ENCODE measurements around the gene ZNF862. TPM values are rescaled to one million over a fixed set of nuclear protein-coding genes. Genes with fewer than 3 reads are reported as not detected.
A peak's percentile ranks its signal among the peaks of the same experiment; 100 is the strongest.

ZNF862 gene
- 11.4 TPM for total RNA-seq

DNA sequence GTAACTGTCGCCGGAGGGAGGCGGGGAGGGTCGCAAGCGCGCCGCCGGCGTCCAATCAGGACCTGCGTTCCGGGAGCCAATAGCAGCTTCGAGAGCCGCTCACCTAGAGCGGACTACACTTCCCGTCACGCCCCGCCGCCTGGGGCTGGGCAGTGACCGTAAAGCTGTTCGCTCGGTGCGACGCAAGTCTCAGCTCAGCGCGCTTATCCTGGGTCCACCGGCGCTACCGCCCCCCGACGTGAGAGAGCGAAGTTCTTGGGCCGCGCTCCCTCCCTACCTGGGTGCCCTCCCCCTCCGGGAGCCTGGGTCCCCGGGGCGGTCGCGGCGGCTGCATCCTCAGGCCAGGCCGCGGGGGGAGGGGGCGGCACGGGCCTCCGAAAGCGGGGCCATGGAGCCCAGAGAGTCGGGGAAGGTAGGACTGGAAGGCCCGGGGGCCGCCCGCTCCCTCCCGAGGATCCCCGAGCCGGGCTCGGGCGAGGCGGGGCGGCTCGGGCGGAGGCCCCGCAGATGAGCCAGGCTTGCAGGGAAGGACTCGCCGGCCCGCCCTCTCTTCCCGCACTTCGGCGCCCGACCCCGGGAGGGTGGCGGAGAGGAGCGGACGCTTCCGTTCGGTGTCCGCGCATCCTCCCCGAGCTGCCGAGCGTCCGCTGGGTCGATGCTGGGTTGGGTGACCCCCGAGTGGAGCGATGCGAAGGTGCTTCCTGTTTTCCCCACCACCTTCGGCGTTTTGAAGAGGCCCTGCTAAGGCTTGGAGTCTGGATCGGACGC is at the start of gene ZNF862:
Gene ZNF862, plus strand, starts transcription at position 152 of the 768 bp plus-strand sequence. Its CDS starts 237 bp downstream, at position 389.
- DNase-seq: peak; percentile 98

DNA sequence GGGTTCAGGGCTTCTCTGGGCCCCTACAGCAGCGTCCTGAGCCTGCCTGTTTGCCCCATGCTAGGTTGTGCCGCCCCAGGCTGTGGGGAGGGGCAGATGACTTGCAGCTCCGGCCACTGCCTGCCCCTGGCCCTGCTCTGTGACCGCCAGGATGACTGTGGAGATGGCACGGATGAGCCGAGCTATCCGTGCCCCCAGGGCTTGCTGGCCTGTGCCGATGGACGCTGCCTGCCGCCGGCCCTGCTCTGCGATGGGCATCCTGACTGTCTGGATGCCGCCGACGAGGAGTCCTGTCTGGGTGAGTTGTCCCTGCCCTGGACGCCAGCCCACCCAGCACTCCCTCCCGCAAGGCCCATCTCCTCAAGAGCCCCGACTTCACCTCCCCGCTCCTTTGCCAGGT is 49.1 kb upstream of the ZNF862 start:
- DNase-seq: no peak

DNA sequence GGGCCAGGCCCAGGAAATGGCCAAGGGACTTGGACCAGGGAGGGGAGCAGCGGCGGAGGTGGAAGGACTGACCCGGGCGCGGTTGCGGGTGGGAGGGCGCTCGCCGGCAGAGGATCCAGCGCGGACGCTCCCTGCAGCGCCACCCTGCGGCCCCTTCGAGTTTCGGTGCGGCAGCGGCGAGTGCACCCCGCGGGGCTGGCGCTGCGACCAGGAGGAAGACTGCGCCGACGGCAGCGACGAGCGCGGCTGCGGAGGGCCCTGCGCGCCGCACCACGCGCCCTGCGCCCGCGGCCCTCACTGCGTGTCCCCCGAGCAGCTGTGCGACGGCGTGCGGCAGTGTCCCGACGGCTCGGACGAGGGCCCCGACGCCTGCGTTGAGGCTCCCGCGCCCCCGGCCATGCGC is 48.0 kb upstream of the ZNF862 start:
- no peak for DNase-seq

DNA sequence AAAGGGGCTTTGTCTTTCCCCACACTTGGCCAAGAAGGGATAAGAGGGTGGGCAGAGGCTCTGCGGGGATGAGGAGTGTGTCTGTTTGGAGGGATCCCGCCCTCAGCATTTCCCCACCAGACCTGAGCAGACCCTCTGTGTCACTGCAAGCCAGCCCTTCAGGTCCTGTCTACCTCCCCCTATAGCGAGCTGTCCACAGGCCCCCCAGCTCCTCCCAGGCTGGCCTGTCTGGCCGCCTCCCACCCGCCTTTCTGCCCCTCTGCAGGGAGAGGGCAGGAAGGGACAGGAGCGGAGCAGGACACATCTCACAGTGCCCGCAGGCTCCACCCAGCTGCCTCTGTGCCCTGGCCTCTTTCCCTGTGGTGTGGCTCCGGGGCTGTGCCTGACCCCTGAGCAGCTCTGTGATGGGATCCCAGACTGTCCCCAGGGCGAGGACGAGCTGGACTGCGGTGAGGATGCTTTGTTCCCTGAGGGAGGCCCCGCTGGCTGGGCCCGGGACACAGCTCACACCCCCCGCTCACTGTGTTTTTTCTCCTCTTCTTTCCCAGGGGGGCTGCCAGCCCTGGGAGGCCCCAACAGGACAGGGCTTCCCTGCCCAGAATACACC is 47.3 kb upstream of the ZNF862 start:
- no peak for DNase-seq

DNA sequence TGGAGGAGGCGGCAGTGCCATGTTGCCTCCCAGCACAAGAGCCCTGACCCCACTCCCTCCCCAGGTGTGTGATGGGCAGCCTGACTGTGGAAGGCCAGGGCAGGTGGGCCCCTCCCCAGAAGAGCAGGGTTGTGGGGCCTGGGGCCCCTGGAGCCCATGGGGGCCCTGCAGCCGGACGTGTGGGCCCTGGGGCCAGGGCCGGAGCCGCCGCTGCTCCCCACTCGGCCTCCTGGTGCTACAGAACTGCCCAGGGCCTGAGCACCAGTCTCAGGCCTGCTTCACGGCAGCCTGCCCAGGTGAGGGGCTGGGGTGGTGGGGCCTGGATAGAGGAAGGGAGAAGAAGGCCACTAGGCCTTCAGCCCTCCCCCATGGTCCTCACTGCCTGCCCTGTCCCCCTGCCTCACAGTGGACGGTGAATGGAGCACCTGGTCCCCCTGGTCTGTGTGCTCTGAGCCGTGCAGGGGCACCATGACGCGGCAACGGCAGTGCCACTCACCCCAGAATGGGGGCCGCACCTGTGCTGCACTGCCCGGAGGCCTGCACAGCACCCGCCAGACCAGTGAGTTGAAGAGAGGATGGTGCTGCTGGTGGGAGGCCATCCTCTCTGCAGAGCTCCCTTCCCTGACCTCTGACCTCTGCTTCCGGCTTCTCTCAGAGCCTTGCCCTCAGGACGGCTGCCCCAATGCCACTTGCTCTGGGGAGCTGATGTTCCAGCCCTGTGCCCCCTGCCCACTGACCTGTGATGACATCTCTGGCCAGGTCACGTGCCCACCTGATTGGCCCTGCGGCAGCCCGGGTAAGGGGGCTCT is 46.6 kb upstream of the ZNF862 start:
- DNase-seq: no peak

DNA sequence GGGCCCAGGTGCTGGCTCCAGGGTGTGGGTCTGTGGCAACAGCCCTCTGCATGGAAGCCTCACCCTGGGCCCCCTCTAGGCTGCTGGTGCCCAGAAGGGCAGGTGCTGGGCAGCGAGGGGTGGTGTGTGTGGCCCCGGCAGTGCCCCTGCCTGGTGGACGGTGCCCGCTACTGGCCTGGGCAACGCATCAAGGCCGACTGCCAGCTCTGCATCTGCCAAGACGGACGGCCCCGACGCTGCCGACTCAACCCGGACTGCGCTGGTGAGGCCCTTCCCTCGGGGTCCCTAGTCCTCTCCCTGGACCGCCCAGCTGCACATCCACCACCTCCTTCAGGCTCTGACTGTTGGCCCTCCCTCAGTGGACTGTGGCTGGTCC is 46.0 kb upstream of the ZNF862 start:
- no peak for DNase-seq

DNA sequence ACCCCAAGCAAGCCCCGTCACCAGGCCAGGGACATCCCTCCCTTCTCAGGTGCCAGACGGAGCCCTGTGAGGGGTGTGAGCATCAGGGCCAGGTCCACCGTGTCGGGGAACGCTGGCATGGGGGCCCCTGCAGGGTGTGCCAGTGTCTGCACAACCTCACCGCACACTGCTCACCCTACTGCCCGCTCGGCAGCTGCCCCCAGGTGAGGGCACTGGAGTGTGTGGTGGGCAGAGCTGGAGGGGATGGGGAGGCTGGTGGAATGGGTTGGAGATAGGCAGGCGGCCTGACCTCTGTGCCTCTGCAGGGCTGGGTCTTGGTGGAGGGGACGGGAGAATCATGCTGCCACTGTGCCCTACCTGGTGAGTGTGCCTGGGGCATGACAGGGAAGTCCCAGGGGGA is 44.9 kb upstream of the ZNF862 start:
- DNase-seq: no peak

DNA sequence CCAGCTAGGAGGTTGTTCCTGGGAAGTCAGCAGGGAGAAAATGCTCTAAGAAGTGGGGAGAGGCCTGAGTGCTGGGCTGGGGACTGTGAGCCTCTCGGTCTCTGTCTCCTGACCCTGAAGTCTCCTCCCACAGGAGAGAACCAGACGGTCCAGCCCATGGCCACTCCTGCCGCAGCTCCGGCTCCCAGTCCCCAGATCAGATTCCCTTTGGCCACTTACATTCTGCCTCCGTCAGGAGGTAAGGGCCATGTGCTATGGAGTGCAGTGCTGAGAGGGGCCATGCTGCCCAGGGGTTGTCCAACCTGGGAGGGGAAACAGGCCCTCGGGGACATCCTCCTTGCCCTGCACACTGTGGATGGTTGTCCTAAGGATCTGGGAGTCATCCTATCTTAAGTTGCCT is 43.5 kb upstream of the ZNF862 start:
- DNase-seq: no peak

DNA sequence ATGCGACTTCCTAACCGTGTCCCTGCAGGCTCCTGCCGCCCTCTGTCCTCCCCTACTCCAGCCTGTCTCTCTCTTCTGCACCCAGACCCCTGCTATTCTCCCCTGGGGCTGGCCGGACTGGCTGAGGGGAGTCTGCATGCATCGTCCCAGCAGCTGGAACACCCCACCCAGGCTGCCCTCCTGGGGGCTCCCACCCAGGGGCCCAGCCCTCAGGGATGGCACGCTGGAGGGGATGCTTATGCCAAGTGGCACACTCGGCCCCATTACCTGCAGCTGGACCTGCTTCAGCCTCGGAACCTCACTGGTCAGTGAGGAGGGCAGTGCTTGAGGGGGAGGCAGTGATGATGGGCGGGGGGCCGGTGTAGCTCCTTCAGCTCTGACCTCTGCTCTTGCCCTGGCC is 43.0 kb upstream of the ZNF862 start:
- no peak for DNase-seq

DNA sequence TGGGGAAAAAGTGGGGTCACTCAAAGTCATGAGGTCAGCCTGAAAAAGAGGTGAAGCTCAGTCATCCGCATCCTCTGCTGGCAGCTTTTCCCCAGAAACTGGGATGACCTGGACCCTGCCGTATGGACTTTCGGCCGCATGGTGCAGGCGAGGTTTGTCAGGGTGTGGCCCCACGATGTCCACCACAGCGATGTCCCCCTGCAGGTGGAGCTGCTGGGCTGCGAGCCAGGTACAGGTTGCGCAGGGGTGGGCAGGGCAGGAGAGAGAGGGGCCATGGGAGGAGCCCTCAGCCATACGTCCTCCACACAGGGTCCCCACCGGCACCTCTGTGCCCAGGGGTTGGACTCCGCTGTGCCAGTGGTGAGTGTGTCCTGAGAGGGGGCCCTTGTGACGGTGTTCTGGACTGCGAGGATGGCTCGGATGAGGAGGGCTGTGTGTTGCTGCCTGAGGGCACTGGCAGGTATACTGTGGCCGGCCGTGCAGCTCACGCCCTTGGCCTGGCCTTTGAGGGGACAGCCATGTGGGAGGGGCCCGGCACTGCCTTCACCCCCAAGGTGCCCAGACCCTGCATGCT is 41.8 kb upstream of the ZNF862 start:
- DNase-seq: no peak

DNA sequence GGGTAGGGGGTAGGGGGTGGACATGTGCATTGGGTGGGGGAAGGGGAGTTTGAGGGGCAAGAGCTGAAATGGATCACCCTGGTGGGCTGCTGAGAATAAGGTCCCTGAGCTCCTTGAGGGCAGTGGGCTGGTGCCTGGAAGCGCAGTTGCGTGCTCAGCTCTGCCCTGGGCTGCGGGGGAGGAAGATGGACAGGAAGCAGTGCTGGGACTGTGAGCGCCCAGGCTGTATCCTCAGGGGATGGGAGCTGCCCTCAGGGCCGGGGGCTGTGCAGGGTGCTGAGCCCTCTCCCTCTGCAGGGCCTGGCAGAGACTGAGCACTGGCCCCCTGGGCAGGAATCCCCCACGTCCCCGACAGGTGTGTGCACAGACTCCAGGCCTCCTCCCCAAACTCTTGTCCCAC is 40.4 kb upstream of the ZNF862 start:
- no peak for DNase-seq

DNA sequence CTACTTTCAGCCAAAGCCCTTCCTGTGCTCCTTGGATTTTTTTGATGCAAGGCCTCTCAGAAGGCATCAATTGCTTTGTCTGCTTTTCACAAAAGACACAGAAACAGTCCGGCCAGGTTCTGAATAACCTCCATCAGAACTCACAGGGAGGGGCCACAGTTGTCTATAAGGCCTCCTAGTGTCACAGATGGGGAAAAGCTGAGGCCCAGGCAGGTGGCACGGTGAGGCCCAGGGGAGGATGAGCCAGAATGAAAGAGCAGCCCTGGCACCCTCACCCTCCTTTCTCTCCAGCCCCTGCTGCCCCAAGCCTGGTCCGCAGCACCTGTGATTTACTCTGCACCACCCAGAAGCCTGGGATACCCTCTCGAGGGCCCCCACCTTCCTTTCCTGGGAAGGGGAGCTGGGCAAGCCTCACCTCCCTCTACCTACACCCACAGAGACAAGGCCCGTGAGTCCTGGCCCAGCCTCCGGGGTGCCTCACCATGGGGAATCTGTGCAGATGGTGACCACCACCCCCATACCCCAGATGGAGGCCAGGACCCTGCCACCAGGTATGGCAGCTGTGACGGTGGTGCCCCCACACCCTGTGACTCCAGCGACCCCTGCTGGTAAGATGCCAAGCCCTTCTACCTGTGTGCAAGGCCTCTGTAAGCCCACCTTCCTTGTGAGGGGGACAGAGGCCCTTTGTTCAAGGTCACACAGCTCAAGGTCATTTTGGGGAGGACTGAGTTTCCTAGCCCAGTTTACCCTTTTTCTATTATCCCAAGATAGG is 38.6 kb upstream of the ZNF862 start:
- DNase-seq: no peak

DNA sequence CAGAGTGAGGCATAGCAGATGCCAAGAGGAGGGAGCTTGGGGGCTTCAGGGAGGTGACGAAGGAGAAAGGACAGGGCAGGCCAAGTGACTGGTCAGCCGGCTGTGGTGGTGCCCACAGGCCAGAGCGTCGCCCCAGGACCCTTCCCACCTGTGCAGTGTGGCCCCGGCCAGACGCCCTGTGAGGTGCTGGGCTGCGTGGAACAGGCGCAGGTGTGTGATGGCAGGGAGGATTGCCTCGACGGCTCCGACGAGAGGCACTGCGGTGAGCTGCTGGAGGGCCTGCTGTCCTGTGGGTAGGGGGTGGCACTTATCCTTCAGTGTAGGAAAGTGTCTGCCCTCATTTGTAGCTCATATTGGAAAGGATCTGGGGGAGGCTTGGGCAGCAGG is 38.0 kb upstream of the ZNF862 start:
- DNase-seq: no peak

DNA sequence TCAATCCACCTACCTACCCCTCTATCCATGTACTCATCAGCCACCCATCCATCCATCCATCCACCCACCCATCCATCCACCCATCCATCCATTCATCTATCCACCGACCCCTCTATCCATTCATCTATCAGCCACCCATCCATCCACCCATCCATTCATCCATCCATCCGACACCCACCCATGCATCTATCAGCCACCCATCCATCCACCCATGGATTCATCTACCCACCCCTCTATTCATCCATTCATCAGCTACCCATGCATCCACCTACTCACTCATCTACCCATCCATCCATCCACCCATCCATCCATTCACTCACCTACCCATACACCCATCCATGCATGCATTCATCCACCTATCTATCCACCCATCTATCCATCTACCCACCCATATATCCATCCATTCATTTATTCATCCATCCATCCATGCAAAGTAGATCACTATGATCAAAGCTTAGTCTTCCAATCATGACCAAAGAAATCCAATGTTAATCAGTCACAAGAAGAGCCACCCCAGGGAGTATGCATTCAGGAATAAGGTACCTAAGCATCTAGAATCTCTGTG is 37.1 kb upstream of the ZNF862 start:
- no peak for DNase-seq

DNA sequence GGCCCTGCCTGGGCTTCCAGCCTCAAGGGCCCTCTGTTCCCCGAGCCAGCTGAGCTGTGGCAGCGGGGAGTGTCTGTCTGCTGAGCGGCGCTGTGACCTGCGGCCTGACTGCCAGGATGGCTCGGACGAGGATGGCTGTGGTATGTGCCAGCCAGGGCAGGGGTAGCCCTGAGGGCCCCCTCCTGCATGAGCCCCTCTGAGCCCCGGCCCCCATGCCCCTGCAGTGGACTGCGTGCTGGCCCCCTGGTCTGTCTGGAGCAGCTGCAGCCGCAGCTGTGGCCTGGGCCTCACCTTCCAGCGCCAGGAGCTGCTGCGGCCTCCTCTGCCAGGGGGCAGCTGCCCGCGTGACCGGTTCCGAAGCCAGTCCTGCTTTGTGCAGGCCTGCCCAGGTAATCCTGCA is 36.4 kb upstream of the ZNF862 start:
- no peak for DNase-seq

DNA sequence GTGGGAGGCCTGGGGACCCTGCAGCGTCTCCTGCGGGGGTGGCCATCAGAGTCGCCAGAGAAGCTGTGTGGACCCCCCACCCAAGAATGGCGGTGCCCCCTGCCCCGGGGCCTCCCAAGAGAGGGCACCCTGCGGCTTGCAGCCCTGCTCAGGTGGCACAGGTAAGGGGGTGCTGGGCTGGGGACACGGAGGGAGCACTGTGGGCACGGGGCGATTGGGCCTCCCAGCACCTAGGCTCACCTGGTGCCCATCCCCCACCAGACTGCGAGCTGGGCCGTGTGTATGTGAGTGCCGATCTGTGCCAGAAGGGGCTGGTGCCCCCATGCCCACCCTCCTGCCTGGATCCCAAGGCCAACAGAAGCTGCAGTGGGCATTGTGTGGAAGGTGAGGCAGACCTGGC is 35.2 kb upstream of the ZNF862 start:
- DNase-seq: no peak

DNA sequence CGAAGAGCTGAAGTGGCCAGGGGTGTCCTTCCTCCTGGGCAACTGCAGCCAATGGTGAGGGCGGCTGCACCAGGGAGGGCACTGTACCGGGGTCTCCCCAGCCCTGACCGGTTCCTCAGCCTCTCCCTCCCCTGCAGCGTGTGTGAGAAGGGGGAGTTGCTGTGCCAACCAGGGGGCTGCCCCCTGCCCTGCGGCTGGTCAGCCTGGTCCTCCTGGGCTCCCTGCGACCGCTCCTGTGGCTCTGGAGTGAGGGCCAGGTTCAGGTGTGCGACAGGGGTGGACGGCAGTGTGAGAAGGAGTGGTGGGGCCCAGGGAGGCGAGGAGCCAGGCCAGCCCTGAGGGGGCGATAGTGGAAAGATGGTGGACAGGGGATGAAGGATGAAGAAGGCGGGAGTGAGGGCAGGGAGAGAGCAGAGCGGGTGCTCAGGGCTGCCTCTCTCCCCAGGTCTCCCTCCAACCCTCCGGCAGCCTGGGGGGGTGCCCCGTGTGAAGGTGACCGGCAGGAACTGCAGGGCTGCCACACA is 34.6 kb upstream of the ZNF862 start:
- no peak for DNase-seq

DNA sequence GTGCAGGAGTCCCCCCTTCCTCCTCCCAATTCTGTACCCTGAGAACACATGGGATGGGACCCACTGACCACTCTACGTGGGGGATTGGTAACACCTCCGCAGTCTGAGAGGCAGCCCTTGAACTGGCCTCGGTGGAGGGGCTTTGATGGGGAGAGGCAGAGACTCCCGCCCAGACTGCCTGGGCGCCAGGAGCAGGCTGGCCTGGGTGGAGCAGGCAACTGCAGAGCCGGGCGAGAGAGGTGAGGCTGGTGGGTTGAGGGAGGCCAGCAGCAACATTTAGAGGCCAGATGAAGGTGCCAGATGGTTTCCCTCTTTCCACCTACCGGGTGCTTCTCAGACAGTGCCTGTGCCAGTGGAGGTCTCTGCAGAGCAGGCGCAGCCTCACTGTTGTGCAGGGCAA is 34.1 kb upstream of the ZNF862 start:
- DNase-seq: no peak

DNA sequence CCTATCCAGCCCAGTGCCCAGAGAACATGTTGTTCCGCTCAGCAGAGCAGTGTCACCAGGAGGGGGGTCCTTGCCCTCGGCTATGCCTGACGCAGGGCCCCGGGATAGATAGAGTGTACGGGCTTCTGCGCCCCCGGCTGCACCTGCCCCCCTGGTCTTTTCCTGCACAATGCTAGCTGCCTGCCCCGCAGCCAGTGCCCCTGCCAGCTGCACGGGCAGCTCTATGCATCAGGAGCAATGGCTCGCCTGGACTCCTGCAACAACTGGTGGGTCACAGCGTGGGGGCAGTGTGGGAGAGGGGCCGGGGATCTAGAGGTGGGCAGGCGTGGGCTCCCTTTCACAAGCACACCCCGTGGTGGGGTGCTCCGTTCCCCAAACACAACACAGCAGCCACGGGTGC is 31.4 kb upstream of the ZNF862 start:
- no peak for DNase-seq

DNA sequence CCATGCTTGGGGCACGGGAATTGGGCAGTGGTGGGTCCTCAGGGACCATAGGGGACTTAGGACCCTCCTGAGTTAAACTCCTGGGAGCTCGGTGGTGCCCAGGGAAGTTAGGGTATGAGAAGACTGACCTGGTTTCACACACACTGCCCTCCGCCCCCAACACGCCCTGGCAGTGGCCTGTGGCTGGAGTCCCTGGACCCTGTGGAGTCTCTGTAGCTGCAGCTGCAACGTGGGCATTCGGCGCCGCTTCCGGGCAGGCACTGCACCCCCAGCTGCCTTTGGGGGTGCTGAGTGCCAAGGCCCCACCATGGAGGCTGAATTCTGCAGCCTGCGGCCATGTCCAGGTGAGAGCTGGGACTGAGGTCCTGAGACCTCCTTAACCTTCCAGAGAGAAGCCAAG is 29.9 kb upstream of the ZNF862 start:
- no peak for DNase-seq

DNA sequence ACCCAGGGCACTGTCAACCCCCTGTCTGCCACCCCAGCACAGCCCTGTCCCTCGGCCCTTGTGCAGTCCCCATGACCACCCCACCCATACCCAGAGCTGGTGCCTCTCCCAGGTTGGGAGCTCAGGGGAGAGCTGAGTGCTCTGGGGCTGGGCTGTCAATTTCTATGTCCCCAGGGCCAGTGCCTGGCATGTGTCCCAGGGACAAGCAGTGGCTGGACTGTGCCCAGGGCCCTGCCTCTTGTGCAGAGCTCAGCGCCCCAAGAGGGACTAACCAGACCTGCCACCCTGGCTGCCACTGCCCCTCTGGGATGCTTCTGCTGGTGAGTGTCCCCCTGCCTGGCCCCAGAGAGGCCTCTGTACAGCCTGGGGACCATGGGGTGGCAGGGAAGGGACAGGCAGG is 29.0 kb upstream of the ZNF862 start:
- DNase-seq: no peak

DNA sequence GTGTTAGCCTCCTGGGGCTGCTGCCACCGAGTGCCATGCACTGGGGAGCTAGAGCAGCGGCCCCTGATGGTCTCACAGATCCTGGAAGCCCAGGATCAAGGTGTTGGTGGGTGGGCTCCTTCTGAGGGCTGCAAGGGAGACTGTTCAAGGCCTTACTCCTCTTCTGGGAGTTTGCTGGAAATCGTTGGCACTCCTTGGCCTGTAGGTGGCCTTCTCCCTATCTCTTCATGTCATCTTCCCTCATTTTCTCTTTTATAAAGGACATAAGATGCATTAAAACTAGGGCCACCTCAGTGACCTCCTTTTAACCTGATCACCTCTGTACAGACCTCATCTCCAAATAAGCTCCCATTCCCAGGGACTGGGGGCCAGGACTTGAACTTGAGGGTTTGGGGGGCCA is 27.0 kb upstream of the ZNF862 start:
- no peak for DNase-seq

Measured in skin of body (tissue), 2 donors.